GM13976 (cell line): ENCODE results near the gene DCAF4.

Experiments
- DNase-seq: peaks from one replicate; pipeline ENCODE4 v3.0.0; 2012; ENCODE audit warnings: low spot score
- in situ Hi-C: fragments of 300-500 bp; cut with MboI; formaldehyde crosslinking; loops from one replicate; pipeline ENCODE4 v1.12.0; 2022; ENCODE audit warnings: low sequenced_read_pairs, mixed read lengths, inconsistent platforms; ENCODE audit not compliant: unreplicated experiment
- TF ChIP-seq, protein P1 (sequence below): IDR thresholded peaks from 2 replicates; pipeline ENCODE4 v1.5.1; 2012; ENCODE audit warnings: borderline replicate concordance, mild to moderate bottlenecking; ENCODE audit not compliant: insufficient read depth; ENCODE audit errors: extremely low read depth, missing control alignments, control extremely low read depth

DCAF4 gene

DNA sequence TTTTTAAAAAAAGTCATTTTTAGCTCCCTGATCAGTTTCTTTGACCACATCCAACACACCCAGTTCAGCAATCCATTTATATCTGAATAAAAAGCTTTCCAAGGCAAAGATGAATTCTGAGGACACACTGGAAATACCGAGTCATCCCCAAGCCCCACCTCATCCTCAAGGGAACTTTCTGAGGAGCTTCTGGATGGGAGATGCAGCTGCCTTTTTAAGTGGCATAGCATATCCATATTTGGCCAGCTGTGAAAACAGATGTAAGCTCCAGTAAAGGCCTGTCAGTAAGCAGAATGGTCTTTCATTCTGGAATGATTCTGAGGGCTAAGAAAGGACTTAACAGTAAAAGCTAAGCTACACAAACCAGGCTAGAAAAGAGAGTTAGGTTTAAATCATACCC, 82.2 kb downstream of the DCAF4 start:
- no peak for DNase-seq
- TF ChIP-seq, protein P1, sequence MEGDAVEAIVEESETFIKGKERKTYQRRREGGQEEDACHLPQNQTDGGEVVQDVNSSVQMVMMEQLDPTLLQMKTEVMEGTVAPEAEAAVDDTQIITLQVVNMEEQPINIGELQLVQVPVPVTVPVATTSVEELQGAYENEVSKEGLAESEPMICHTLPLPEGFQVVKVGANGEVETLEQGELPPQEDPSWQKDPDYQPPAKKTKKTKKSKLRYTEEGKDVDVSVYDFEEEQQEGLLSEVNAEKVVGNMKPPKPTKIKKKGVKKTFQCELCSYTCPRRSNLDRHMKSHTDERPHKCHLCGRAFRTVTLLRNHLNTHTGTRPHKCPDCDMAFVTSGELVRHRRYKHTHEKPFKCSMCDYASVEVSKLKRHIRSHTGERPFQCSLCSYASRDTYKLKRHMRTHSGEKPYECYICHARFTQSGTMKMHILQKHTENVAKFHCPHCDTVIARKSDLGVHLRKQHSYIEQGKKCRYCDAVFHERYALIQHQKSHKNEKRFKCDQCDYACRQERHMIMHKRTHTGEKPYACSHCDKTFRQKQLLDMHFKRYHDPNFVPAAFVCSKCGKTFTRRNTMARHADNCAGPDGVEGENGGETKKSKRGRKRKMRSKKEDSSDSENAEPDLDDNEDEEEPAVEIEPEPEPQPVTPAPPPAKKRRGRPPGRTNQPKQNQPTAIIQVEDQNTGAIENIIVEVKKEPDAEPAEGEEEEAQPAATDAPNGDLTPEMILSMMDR, result no peak
- in situ Hi-C loops, result no loop called here
